CD4-positive, alpha-beta memory T cell (primary cell): ENCODE measurements around the gene ERP27. TPM values are rescaled to one million over a fixed set of nuclear protein-coding genes. Genes with fewer than 3 reads are reported as not detected.

Experiments used
- CTCF ChIA-PET: fragments of 350-600 bp; sonication (Branson Sonifier 250); formaldehyde crosslinking; loops from one replicate; lab custom pipeline; 2021; ENCODE audit warnings: inconsistent platforms; ENCODE audit not compliant: partially characterized antibody; lab: Charles Lee
- POLR2A ChIA-PET: fragments of 350-600 bp; sonication (Branson Sonifier 250); formaldehyde crosslinking; loops from one replicate; lab custom pipeline; 2021; ENCODE audit not compliant: partially characterized antibody; lab: Charles Lee
- DNase-seq, 5 donors: peaks; one replicate each; pipeline versions ENCODE4 v3.0.0 to v3.0.0-alpha.2; 2020 to 2022; ENCODE audit warnings: mixed read lengths in 1 of 5
- H3K27ac ChIP-seq: one replicate; pipeline ENCODE4 v1.7.0; 2013; ENCODE audit warnings: low read depth, low read length
- H3K27me3 ChIP-seq: 2 replicates; pipeline ENCODE4 v1.7.0; 2013; ENCODE audit warnings: mild to moderate bottlenecking, low read length, moderate library complexity; ENCODE audit not compliant: insufficient read depth
- H3K36me3 ChIP-seq: 2 replicates; pipeline ENCODE4 v1.7.0; 2013; ENCODE audit warnings: mild to moderate bottlenecking, low read length, moderate library complexity; ENCODE audit not compliant: insufficient read depth
- H3K4me1 ChIP-seq: 2 replicates; pipeline ENCODE4 v1.7.0; 2013; ENCODE audit warnings: mild to moderate bottlenecking, low read length, moderate library complexity; ENCODE audit not compliant: insufficient read depth
- H3K4me3 ChIP-seq, 2 donors: one replicate each; pipeline ENCODE4 v1.7.0; 2013; ENCODE audit warnings: low read length in 2 of 2, mild to moderate bottlenecking in 1 of 2
- H3K9me3 ChIP-seq, 2 donors: one replicate each; pipeline ENCODE4 v1.7.0; 2013; ENCODE audit warnings: low read length in 2 of 2, control low read depth in 1 of 2; ENCODE audit not compliant: control insufficient read depth in 1 of 2
- H3K27ac Mint-ChIP-seq, 7 donors: one replicate each; pipeline ENCODE4 v1.8.0; 2020 to 2021; ENCODE audit warnings: mixed read lengths in 7 of 7, mild to moderate bottlenecking in 6 of 7, inconsistent platforms in 3 of 7, moderate library complexity in 3 of 7
- H3K27me3 Mint-ChIP-seq, 2 donors: one replicate each; pipeline ENCODE4 v1.8.0; 2020 to 2021; ENCODE audit warnings: mixed read lengths in 2 of 2
- H3K36me3 Mint-ChIP-seq, 2 donors: one replicate each; pipeline ENCODE4 v1.8.0; 2020 to 2021; ENCODE audit warnings: mixed read lengths in 2 of 2, inconsistent platforms in 1 of 2, mild to moderate bottlenecking in 1 of 2
- H3K4me1 Mint-ChIP-seq, 4 donors: one replicate each; pipeline ENCODE4 v1.8.0; 2020 to 2021; ENCODE audit warnings: mixed read lengths in 4 of 4, mild to moderate bottlenecking in 1 of 4
- H3K4me3 Mint-ChIP-seq, 8 donors: one replicate each; pipeline ENCODE4 v1.8.0; 2020 to 2021; ENCODE audit warnings: mixed read lengths in 8 of 8, mild to moderate bottlenecking in 7 of 8, moderate library complexity in 6 of 8, inconsistent platforms in 3 of 8
- H3K9me3 Mint-ChIP-seq, 8 donors: one replicate each; pipeline ENCODE4 v1.8.0; 2020 to 2021; ENCODE audit warnings: mixed read lengths in 8 of 8, mild to moderate bottlenecking in 5 of 8, inconsistent platforms in 3 of 8, moderate library complexity in 1 of 8
- intact Hi-C: fragments of 100-400 bp; cut with micrococcal nuclease; formaldehyde crosslinking; loops from one replicate; pipeline ENCODE4 v1.15.1; 2023
- polyA plus RNA-seq, 2 donors: library from polyadenylated mRNA; unstranded; fragments of 300-500 nt; fragmentation: Illumina TruSeq; gene quantifications; one replicate each; pipeline ENCODE4 v1.2.3, GENCODE V29; 2021
- total RNA-seq, 2 experiments: library from RNA; stranded (reverse); gene quantifications; one replicate each; pipeline ENCODE4 v1.2.3, GENCODE V29; 2021

Gene ERP27
- total and polyA plus RNA-seq, 4 experiments from 2014 or later: 3.4 to 11.5 (median 6.9) TPM

DNA sequence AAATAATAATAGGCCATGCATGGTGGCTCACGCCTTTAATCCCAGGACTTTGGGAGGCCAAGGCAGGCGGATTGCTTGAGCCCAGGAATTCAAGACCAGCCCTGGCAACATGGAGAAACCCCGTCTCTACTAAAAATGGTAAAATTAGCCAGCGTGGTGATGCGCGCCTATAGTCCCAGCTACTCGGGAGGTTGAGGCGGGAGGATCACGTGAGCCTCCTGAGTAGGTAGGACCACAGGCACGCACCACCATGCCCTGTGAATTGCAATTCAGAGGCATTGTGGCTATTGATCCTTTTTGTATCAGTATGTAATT, 20.7 kb upstream of the ERP27 start:
- no peaks in the 10 kb centered on the region for H3K9me3 ChIP-seq
- peaks cover 4% of the 10 kb centered on the region for H3K36me3 ChIP-seq
- intact Hi-C loops: loop anchor here (10.0 kb wide), 1 partner anchor 564 kb away; no protein-coding TSS in a partner anchor
- peaks cover 63% of the 10 kb centered on the region for H3K4me1 ChIP-seq
- H3K36me3 Mint-ChIP-seq: peaks cover 45 to 62% of the 10 kb centered on the region in 2 donors
- peak overlapping the region; percentile 97 to 99 (median 98) for H3K27ac Mint-ChIP-seq
- peaks cover 31 to 87% (median 47%) of the 10 kb centered on the region in 4 donors for H3K4me1 Mint-ChIP-seq
- H3K27ac ChIP-seq: peak overlapping the region; percentile 92
- ChIA-PET CTCF (interaction anchor here (1.3 to 1.9 kb wide), 5 partner anchors 8 to 37 kb away, joined by 5 to 11 read pairs (median 6); partner anchors contain the start of gene ERP27), POLR2A (interaction anchor here (1.0 to 11.8 kb wide), 15 partner anchors 8 to 594 kb away, joined by 3 to 224 read pairs (median 9); partner anchors contain the start of genes ATF7IP, C12orf60, ERP27 and PDE6H)
- no peaks in the 10 kb centered on the region for H3K27me3 ChIP-seq
- no peaks in the 10 kb centered on the region for H3K27me3 Mint-ChIP-seq
- peak overlapping the region; percentile 96 to 100 (median 99) for H3K4me3 Mint-ChIP-seq
- peak in 1 of 5 donors; percentile 55 for DNase-seq
- peak overlapping the region; percentile 77 to 90 for H3K4me3 ChIP-seq
- peaks cover 0 to 2% (median 0%) of the 10 kb centered on the region in 8 donors for H3K9me3 Mint-ChIP-seq

DNA sequence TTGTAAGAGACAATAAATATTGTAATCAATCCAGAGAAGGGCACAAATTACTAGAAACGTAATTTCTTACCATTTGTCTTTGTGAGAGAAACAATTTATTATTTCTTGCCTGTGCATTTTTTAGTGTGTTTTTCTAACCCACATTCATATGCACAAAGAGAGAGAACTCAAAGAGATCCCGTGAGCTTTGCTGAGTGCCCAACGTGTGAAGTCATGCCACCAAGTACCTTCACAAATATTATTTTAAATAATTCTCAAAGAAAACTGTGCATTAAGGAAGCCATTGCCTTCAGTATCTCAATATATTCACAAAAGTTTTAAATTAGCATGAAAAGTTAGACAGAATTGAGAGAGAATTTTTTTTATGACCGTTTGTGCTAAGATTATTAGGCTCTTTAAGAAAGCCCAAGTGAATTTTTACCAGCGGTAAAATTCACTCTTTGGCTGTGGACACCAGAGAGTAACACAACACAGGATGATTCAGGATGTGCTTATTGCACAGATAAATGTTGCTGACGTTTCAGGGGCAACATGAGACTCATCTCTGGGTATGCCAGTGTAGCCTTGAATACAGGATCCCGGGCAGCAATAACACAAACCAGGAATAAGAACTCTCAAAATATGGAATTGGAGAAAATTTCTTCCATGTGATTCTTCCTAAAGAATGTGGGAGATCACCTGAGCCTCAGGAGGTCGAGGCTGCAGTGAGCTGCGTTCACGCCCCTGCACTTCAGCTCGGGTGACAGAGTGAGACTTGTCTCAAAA, 20.2 kb upstream of the ERP27 start:
- H3K27me3 Mint-ChIP-seq: no peaks in the 10 kb centered on the region
- DNase-seq: peak in 1 of 5 donors; percentile 53
- ChIA-PET CTCF (interaction anchor here (0.8 to 1.9 kb wide), 5 partner anchors 10 to 187 kb away, joined by 3 to 11 read pairs (median 6); partner anchors contain the start of gene ERP27), POLR2A (interaction anchor here (1.0 to 11.8 kb wide), 12 partner anchors 7 to 593 kb away, joined by 3 to 224 read pairs (median 12); partner anchors contain the start of genes ATF7IP, C12orf60, ERP27 and WBP11)
- Histone ChIP-seq H3K27me3 (no peaks in the 10 kb centered on the region), H3K4me3 (peak overlapping the region; percentile 77 to 90), H3K36me3 (peaks cover 4% of the 10 kb centered on the region), H3K27ac (peak overlapping the region; percentile 92), H3K9me3 (no peaks in the 10 kb centered on the region), H3K4me1 (peaks cover 63% of the 10 kb centered on the region)
- intact Hi-C loops: loop anchor here (10.0 kb wide), 1 partner anchor 564 kb away; no protein-coding TSS in a partner anchor
- H3K4me3 Mint-ChIP-seq: peak overlapping the region; percentile 96 to 100 (median 99)
- H3K36me3 Mint-ChIP-seq: peaks cover 45 to 67% of the 10 kb centered on the region in 2 donors
- peaks cover 31 to 87% (median 47%) of the 10 kb centered on the region in 4 donors for H3K4me1 Mint-ChIP-seq
- peak overlapping the region; percentile 97 to 99 (median 98) for H3K27ac Mint-ChIP-seq
- peaks cover 0 to 2% (median 0%) of the 10 kb centered on the region in 8 donors for H3K9me3 Mint-ChIP-seq

DNA sequence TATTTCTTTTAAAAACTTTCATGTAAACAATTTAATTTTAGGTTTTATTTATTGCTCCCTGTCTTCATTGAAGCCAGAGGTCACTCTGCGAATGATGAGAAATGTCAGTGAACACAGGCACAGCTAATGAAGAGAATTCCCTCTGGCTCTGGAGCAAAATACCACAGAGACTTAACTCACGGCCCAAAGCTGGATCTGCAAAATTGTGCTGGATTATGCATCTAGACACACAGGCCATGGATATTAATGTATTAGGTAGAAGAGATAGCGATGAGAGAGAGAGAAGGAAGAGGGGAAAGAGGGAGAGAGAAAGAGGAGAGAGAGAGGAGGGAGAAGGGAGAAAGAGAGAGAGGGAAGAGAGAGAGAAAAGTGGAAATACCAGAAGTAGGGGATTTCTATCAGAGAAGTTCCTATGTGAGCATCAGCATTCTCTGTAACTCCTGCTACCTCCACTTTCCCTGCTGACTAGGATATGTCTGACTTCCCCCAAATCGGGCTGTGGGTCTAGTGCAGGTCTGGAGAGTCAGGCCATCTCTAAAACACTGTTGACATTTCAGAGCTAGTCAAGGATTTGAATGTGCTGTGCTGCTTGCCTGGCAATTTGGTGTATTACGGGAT, 19.3 kb upstream of the ERP27 start:
- no peaks in the 10 kb centered on the region for H3K27me3 ChIP-seq
- Mint-ChIP-seq H3K27ac (peak overlapping the region; percentile 97 to 99 (median 98)), H3K4me1 (peaks cover 31 to 87% (median 47%) of the 10 kb centered on the region in 4 donors), H3K27me3 (no peaks in the 10 kb centered on the region), H3K9me3 (peaks cover 0 to 2% (median 0%) of the 10 kb centered on the region in 8 donors), H3K4me3 (peak overlapping the region; percentile 96 to 100 (median 99)), H3K36me3 (peaks cover 45 to 72% of the 10 kb centered on the region in 2 donors)
- no peaks in the 10 kb centered on the region for H3K9me3 ChIP-seq
- peak overlapping the region; percentile 77 to 90 for H3K4me3 ChIP-seq
- POLR2A ChIA-PET: interaction anchor here (1.0 to 11.8 kb wide), 12 partner anchors 8 to 700 kb away, joined by 3 to 224 read pairs (median 10); partner anchors contain the start of genes ATF7IP, C12orf60, ERP27 and WBP11
- peaks cover 4% of the 10 kb centered on the region for H3K36me3 ChIP-seq
- H3K4me1 ChIP-seq: peaks cover 63% of the 10 kb centered on the region
- CTCF ChIA-PET: interaction anchor here (0.7 to 2.2 kb wide), 6 partner anchors 9 to 186 kb away, joined by 3 to 12 read pairs (median 5); partner anchors contain the start of gene ERP27
- intact Hi-C loops: loop anchor here (10.0 kb wide), 1 partner anchor 563 kb away; no protein-coding TSS in a partner anchor
- DNase-seq: no peak
- H3K27ac ChIP-seq: peak overlapping the region; percentile 92

DNA sequence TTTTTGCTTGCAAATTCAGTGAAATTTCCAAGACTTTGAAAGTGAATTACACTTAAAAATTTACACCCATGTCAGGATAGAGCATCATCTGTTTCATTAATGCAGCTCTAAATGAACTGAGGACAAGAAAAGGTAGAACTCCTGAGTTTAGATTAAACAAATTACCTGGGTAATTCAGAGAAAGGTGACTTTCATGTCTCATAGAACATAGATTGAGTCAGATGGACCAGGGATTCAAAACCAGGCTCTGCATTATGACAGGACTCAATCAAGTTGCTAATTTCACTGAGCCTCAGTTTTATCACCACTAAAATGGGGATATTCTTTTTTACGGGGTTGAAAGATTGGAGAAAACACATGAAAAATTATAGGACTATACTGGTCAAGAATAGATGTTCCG, 18.6 kb upstream of the ERP27 start:
- ChIA-PET POLR2A (interaction anchor here (0.9 to 11.8 kb wide), 11 partner anchors 9 to 699 kb away, joined by 3 to 224 read pairs (median 7); partner anchors contain the start of gene ERP27), CTCF (interaction anchor here (0.7 to 2.2 kb wide), 5 partner anchors 9 to 155 kb away, joined by 3 to 12 read pairs (median 5); partner anchors contain the start of gene ERP27)
- Histone ChIP-seq H3K4me3 (peak overlapping the region; percentile 43 to 77), H3K4me1 (peaks cover 63% of the 10 kb centered on the region), H3K27me3 (no peaks in the 10 kb centered on the region), H3K36me3 (peaks cover 4% of the 10 kb centered on the region), H3K27ac (peak overlapping the region; percentile 92), H3K9me3 (no peaks in the 10 kb centered on the region)
- no peak for DNase-seq
- Mint-ChIP-seq H3K27me3 (no peaks in the 10 kb centered on the region), H3K36me3 (peaks cover 49 to 79% of the 10 kb centered on the region in 2 donors), H3K4me3 (peak overlapping the region; percentile 96 to 100 (median 99)), H3K4me1 (peaks cover 34 to 87% (median 46%) of the 10 kb centered on the region in 4 donors), H3K27ac (peak overlapping the region; percentile 86 to 98 (median 91)), H3K9me3 (peaks cover 0 to 3% (median 0%) of the 10 kb centered on the region in 8 donors)
- intact Hi-C loops: loop anchor here (10.0 kb wide), 1 partner anchor 562 kb away; no protein-coding TSS in a partner anchor

DNA sequence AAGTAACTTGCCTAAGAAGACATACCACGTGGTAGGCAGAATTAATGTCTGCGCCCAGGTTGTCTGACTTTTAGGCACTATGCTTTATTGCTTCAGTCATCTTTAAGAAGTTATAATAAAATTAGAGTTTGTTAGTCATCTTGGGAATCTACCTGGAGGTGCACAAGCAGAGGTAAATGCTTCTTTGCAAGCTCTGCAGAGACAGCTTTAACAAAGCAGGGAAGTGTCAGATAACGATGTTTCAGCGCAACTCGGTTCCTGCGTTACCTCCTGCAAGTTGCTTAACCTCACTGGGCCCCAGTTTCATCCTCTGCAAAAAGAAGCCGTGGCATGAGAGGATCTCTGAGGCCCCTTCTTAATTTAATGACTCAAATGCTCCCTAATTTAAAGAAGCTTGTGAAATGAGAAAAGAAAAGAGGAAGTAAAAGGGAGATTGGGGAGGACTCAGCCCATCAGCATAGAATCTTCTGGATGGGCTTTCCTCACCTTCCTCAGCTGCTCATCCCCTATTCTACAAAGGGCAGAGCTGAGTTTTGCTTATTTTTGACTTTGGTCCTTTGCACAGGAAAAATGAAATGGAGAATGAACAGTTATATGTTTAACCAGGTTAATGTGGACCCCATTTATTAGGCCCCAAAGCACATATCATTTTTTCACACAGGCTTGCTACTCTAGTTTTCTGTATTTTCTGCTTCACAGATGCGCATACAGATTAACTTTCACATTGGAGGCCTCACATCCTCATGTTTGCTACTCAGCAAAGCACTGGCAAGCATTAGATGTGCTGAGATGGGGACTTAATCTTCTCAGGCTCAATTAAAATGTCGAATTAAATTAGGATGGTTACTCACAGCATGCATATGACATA, 17.9 kb upstream of the ERP27 start:
- Mint-ChIP-seq H3K27ac (peak overlapping the region; percentile 81 to 98 (median 91)), H3K4me1 (peaks cover 40 to 87% (median 51%) of the 10 kb centered on the region in 4 donors), H3K4me3 (peak overlapping the region; percentile 96 to 100 (median 99)), H3K9me3 (peaks cover 0 to 3% (median 0%) of the 10 kb centered on the region in 8 donors), H3K36me3 (peaks cover 54 to 81% of the 10 kb centered on the region in 2 donors), H3K27me3 (no peaks in the 10 kb centered on the region)
- intact Hi-C loops: loop anchor here (10.0 kb wide), 1 partner anchor 561 kb away; no protein-coding TSS in a partner anchor
- H3K9me3 ChIP-seq: no peaks in the 10 kb centered on the region
- peaks cover 68% of the 10 kb centered on the region for H3K4me1 ChIP-seq
- POLR2A ChIA-PET: interaction anchor here (0.8 to 11.8 kb wide), 12 partner anchors 10 to 833 kb away, joined by 3 to 224 read pairs (median 6); partner anchors contain the start of genes EPS8 and ERP27
- no peaks in the 10 kb centered on the region for H3K27me3 ChIP-seq
- peaks cover 4% of the 10 kb centered on the region for H3K36me3 ChIP-seq
- peak in 1 of 5 donors; percentile 67 for DNase-seq
- H3K4me3 ChIP-seq: peak overlapping the region; percentile 43 to 77
- CTCF ChIA-PET: interaction anchor here (1.4 to 2.2 kb wide), 3 partner anchors 8 to 20 kb away, joined by 5 to 12 read pairs (median 7); partner anchors contain the start of gene ERP27
- peak overlapping the region; percentile 92 for H3K27ac ChIP-seq
